Nucleus accumbens (tissue), 56 donors: ENCODE results near the gene ZEB1.
"Not testable (repeated sequence)": the region's sequence is repeated elsewhere in the genome, so short reads cannot be mapped to it uniquely, and the experiment has no call there.

ENCODE experiments used
- DNase-seq, 56 donors: peaks; one replicate each; lab custom pipeline; 2025; lab: John Stamatoyannopoulos, UW

The ZEB1 gene

GRCh38 chr10:31479752-31480151, 160.7 kb downstream of the ZEB1 start:
- no peak for DNase-seq

DNA sequence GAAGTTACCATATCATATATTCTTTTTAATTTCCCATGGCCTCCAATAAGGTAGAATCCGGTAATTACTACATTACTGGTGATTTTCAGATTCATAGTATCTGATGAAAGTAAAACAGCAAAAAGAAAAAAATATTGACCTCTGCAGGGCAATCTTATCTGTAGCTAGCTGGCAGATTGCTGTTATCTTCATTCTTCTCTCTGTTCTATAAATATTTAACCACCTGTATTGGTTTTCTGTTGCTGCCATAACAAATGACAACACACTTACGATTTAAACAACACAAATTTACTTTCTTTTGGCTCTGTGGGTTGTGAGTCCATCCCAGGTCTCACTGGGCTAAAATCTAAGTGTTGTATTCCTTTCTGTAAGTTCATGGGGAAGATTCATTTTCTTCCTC, 164.5 kb downstream of the ZEB1 start:
- DNase-seq: no peak

- DNase-seq: no peak
Observed at GRCh38 chr10:31484431-31485135, 165.6 kb downstream of the ZEB1 start.

DNA sequence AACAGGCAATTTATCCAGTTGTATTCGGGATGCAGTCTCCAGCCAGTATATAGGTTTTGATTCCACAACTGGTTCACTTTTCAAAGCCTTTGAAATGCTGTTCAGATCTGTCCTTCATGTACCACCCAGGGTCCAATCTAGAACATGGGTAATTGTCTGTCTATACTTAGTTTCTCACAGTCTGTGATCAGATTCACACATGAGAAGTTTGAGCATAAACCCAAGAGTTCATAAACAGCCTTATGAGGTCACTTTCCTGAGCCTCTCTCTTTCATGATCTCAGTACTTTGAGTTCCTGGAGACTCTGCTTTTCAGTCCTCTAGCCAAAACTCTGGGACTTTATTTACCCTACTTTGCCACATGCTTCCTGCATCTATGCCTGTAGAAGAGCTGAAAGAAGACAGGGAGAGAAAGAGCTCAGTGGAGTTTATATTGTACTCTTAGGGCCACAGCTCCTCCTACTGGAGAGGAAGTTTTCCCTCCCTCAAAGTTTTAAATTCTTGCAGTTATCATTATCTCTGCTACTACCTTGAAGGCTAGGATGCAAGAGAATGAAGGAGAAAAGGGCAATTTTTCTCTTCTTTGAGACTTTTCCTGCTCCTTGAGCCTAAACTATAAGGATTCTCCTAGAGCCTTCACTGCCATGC, 172.0 kb downstream of the ZEB1 start:
- DNase-seq: no peak

DNA sequence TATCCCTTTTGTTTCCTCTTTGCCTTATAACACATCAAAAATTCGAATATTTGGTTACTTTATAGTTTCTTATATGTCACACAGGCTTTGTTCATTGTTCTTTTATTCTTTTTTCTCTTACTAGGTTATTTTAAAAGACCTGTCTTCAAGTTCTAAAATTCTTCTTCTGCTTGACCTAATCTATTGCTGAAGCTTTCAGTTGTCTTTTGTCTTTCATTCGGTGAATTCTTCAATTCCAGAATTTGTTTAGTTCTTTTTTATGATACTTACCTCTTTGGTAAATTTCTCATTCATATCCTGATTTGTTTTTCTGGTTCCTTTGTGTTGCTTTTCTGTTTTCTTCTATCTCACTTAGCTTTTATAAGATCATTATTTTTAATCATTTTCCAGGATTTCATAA, 188.4 kb downstream of the ZEB1 start:
- no peak for DNase-seq

DNA sequence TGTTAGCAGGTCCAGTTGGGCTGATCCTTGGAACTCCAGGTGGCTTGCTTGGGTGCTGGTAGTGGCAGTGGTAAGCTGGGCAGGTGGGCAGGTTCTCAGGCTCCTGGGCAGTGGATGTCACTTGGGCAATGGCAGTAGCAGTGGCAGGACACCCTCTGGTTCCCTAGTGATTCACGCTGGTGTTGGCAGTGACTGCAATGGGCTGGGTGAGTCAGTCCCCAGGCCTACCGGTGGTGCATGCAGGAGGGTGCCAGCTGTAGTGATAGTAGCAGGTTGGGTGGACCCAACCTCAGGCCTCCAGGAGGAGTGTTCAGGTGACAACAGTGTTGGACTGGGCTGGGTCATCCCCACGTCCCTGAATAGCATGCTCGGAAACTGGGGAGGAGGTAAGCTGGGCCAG, 189.2 kb downstream of the ZEB1 start:
- no peak for DNase-seq

DNA sequence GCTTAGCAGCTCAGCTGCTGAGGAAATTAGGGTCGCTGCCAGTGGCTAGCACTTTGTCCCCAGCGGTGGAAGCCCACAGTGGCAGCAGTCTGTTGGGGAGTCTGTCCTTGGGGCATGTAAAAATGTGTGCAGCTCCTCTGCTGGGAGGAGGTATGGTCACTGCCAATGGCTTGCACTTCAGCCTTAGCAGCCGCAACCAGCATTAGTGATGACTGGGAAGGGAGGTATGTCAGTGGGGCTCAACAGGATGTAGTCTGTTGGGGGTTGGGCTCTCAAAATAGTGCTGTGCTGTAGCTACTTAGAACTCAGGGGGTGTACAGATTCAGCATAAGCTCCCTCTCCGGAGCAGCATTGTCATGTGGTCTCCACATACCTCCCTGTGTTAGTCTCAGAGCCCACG, 189.9 kb downstream of the ZEB1 start:
- DNase-seq: no peak

DNA sequence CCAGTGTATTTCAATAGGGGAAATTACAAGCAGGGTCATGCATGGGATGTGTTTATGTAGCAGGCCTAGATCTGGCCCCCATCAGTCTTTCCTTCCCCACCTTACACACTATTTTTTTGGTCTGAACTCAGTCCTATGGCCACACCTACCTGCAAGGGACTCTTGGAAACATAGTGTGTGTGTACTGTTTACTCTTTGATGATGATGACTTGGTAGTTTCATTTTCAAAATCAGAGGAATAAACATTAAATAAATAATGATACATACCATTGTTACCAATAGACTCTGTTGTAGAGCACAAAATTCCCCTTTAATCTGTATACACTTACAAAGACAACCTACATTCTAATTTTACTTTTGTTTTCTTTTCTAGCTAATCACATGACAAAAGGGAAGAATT, 191.0 kb downstream of the ZEB1 start:
- no peak for DNase-seq

GRCh38 chr10:31515116-31515515, 196.1 kb downstream of the ZEB1 start:
- no peak for DNase-seq

GRCh38 chr10:31515819-31516402, 196.9 kb downstream of the ZEB1 start:
- DNase-seq: no peak

DNA sequence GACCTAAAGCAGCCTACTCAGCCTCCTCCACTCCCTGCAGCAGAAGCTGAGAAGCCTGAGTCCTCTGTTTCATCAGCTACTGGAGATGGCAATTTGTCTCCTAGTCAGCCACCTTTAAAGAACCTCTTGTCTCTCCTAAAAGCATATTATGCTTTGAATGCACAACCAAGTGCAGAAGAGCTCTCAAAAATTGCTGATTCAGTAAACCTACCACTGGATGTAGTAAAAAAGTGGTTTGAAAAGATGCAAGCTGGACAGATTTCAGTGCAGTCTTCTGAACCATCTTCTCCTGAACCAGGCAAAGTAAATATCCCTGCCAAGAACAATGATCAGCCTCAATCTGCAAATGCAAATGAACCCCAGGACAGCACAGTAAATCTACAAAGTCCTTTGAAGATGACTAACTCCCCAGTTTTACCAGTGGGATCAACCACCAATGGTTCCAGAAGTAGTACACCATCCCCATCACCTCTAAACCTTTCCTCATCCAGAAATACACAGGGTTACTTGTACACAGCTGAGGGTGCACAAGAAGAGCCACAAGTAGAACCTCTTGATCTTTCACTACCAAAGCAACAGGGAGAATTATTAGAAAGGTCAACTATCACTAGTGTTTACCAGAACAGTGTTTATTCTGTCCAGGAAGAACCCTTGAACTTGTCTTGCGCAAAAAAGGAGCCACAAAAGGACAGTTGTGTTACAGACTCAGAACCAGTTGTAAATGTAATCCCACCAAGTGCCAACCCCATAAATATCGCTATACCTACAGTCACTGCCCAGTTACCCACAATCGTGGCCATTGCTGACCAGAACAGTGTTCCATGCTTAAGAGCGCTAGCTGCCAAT, 202.2 kb downstream of the ZEB1 start:
- DNase-seq: no peak

GRCh38 chr10:31522820-31523219, 203.8 kb downstream of the ZEB1 start:
- no peak for DNase-seq

GRCh38 chr10:31524460-31524859, 205.4 kb downstream of the ZEB1 start:
- DNase-seq: no peak

DNA sequence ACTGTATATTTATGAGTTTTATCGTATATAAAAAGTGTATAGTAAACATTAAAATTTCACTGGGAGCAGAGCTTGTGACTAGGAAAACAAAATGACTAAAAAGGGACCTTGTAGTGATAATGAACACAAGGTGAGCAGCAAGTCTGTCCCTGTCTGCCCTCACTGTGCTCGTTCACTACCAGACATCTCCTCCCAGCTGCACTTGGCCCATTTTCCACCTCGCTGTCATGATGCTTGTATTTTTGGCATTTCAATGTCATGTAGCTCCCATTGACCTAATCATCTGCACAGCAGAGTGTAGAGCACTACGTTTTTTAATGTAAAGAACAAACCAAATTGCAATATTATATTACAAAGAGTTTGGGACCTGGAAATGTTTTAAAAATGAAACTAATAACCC, 207.2 kb downstream of the ZEB1 start:
- no peak for DNase-seq

DNA sequence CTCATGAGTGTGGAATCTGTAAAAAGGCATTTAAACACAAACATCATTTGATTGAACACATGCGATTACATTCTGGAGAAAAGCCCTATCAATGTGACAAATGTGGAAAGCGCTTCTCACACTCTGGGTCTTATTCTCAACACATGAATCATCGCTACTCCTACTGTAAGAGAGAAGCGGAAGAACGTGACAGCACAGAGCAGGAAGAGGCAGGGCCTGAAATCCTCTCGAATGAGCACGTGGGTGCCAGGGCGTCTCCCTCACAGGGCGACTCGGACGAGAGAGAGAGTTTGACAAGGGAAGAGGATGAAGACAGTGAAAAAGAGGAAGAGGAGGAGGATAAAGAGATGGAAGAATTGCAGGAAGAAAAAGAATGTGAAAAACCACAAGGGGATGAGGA, 207.7 kb downstream of the ZEB1 start:
- DNase-seq: no peak

DNA sequence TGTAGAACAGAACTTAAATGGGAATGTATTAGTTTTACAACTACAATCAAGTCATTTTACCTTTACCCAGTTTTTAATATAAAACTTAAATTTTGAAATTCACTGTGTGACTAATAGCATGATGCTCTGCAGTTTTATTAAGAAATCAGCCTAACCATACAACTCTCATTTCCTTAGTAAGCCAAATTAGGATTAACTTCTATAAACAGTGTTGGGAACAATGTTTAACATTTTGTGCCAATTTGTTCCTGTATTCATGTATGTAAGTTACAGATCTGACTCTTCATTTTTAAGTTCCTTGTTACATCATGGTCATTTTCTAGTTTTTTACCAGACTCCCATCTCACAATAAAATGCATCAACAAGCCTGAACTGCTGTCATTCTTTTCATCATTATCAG, 209.8 kb downstream of the ZEB1 start:
- DNase-seq: no peak

- DNase-seq: no peak
Observed at GRCh38 chr10:31536302-31536701, 217.3 kb downstream of the ZEB1 start.

DNA sequence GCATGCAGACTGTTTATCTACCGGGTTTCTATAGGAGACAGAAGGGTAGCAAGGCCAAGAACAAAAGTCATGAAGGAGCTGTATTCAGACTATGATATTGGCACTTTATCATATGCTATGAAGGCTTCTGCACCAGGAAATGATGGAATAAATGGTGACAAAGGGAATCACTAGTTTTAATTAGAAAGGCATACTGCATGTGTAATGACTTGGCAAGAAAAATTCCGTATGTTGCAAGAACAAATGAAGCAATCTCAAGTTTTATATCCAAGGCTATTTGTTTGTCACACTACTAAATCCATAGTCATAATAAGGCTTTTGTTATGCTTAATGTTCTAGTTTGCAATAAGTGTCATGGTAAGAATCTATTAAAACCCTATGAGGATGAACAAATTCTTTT, 230.9 kb downstream of the ZEB1 start:
- no peak for DNase-seq

- DNase-seq: no peak
Observed at GRCh38 chr10:31554556-31554955, 235.5 kb downstream of the ZEB1 start.

GRCh38 chr10:31557854-31558253, 238.8 kb downstream of the ZEB1 start:
- no peak for DNase-seq

DNA sequence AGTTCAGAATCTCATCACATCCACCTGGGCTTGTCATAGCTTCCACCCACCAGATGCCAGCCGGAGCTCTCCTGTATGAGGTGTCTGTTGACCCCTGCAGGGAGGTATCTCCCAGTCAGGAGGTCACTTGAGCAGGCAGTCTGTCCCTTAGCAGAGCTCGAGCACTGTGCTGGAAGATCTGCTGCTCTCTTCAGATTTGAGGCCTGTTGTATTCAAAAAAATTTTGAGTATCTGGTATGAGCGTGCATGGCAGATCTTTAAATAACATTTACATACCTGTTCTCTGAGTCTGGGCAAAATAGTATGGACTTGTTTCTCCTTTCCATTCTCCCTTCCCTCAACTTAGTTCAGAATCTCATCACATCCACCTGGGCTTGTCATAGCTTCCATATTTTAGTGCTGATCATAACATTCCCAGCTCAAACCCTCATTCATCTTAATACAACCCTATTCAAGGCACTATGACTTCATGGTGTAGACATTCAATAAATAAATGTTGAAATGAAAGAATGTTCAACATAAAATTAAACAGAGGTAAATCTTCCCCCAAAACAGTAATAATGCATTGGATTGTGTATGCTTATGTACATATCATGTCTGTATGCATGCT, 249.3 kb downstream of the ZEB1 start:
- not testable (repeated sequence) for DNase-seq
